H9 (cell line): Measurements from ENCODE around the gene RAB15. TPM values are rescaled to one million over a fixed set of nuclear protein-coding genes. Genes with fewer than 3 reads are reported as not detected.

Source experiments
- DNase-seq: peaks from one replicate; pipeline ENCODE4 v3.0.0-alpha.2; 2017
- H2AFZ ChIP-seq: one replicate; pipeline ENCODE4 v1.6.1; 2013; ENCODE audit warnings: mild to moderate bottlenecking, low read length, control low read depth, moderate library complexity
- H2AK5ac ChIP-seq: 2 replicates; pipeline ENCODE4 v1.6.1; 2013; ENCODE audit warnings: low read length, control low read depth, mixed read lengths; ENCODE audit not compliant: insufficient read length
- H2BK120ac ChIP-seq: one replicate; pipeline ENCODE4 v1.6.1; 2013; ENCODE audit warnings: low read depth, mild to moderate bottlenecking, low read length, control low read depth, inconsistent platforms; ENCODE audit not compliant: poor library complexity, severe bottlenecking
- H2BK12ac ChIP-seq: 2 replicates; pipeline ENCODE4 v1.6.1; 2013; ENCODE audit warnings: low read length, control low read depth, mixed read lengths, low read depth; ENCODE audit not compliant: insufficient read length
- H2BK15ac ChIP-seq: 2 replicates; pipeline ENCODE4 v1.6.1; 2013; ENCODE audit warnings: low read depth, low read length, control low read depth
- H2BK20ac ChIP-seq: one replicate; pipeline ENCODE4 v1.6.1; 2013; ENCODE audit warnings: low read depth, mild to moderate bottlenecking, low read length, control low read depth, inconsistent platforms; ENCODE audit not compliant: poor library complexity, severe bottlenecking
- H2BK5ac ChIP-seq: 2 replicates; pipeline ENCODE4 v1.6.1; 2013; ENCODE audit warnings: low read length, control low read depth, mixed read lengths; ENCODE audit not compliant: insufficient read length
- H3K14ac ChIP-seq: 2 replicates; pipeline ENCODE4 v1.6.1; 2013; ENCODE audit warnings: low read length, control low read depth; ENCODE audit not compliant: insufficient read depth
- H3K18ac ChIP-seq: 2 replicates; pipeline ENCODE4 v1.6.1; 2013; ENCODE audit warnings: low read depth, mild to moderate bottlenecking, mixed read lengths, low read length, control low read depth; ENCODE audit not compliant: insufficient read length
- H3K23ac ChIP-seq: 2 replicates; pipeline ENCODE4 v1.6.1; 2013; ENCODE audit warnings: low read length, control low read depth, mixed read lengths, low read depth; ENCODE audit not compliant: insufficient read length
- H3K23me2 ChIP-seq: 2 replicates; pipeline ENCODE4 v1.6.1; 2013; ENCODE audit warnings: low read depth, mild to moderate bottlenecking, mixed read lengths, low read length, control low read depth; ENCODE audit not compliant: insufficient read length, poor library complexity, severe bottlenecking
- H3K27ac ChIP-seq: 2 replicates; pipeline ENCODE4 v1.5.1; 2013; ENCODE audit warnings: low read length, control low read depth, mixed read lengths, low read depth; ENCODE audit not compliant: insufficient read length
- H3K27me3 ChIP-seq: 2 replicates; pipeline ENCODE4 v1.6.1; 2013; ENCODE audit warnings: low read length, control low read depth, inconsistent platforms; ENCODE audit not compliant: insufficient read depth
- H3K4ac ChIP-seq: 2 replicates; pipeline ENCODE4 v1.6.1; 2013; ENCODE audit warnings: low read depth, mild to moderate bottlenecking, control low read depth, inconsistent platforms, low read length, moderate library complexity
- H3K4me1 ChIP-seq: 2 replicates; pipeline ENCODE4 v1.6.1; 2013; ENCODE audit warnings: low read length, control low read depth, inconsistent platforms; ENCODE audit not compliant: insufficient read depth
- H3K4me2 ChIP-seq: 2 replicates; pipeline ENCODE4 v1.6.1; 2013; ENCODE audit warnings: low read length, control low read depth, mixed read lengths; ENCODE audit not compliant: insufficient read length, insufficient read depth
- H3K56ac ChIP-seq: 2 replicates; pipeline ENCODE4 v1.6.1; 2013; ENCODE audit warnings: low read depth, mild to moderate bottlenecking, mixed read lengths, low read length, control low read depth; ENCODE audit not compliant: insufficient read length
- H3K79me1 ChIP-seq: 2 replicates; pipeline ENCODE4 v1.6.1; 2013; ENCODE audit warnings: low read depth, mild to moderate bottlenecking, moderate library complexity, low read length, control low read depth, inconsistent platforms; ENCODE audit not compliant: insufficient read depth, poor library complexity, severe bottlenecking
- H3K79me2 ChIP-seq: 2 replicates; pipeline ENCODE4 v1.6.1; 2013; ENCODE audit warnings: low read length, control low read depth, inconsistent platforms; ENCODE audit not compliant: insufficient read depth
- H3K9ac ChIP-seq: 2 replicates; pipeline ENCODE4 v1.6.1; 2013; ENCODE audit warnings: low read length, control low read depth, mixed read lengths; ENCODE audit not compliant: insufficient read length; ENCODE audit errors: extremely low read depth
- H3K9me3 ChIP-seq: one replicate; pipeline ENCODE4 v1.6.1; 2013; ENCODE audit warnings: low read depth, low read length, inconsistent platforms; ENCODE audit not compliant: control insufficient read depth
- H3T11ph ChIP-seq: one replicate; pipeline ENCODE4 v1.6.1; 2013; ENCODE audit warnings: mild to moderate bottlenecking, low read length, control low read depth, inconsistent platforms
- H4K20me1 ChIP-seq: one replicate; pipeline ENCODE4 v1.6.1; 2013; ENCODE audit not compliant: control insufficient read depth, insufficient read length, insufficient read depth
- H4K5ac ChIP-seq: 2 replicates; pipeline ENCODE4 v1.6.1; 2013; ENCODE audit warnings: low read depth, mild to moderate bottlenecking, mixed read lengths, low read length, control low read depth; ENCODE audit not compliant: insufficient read length
- H4K8ac ChIP-seq: replicated peaks from 2 replicates; pipeline ENCODE4 v1.6.1; 2013; ENCODE audit warnings: low read length, control low read depth, mixed read lengths, low read depth; ENCODE audit not compliant: insufficient read length
- H4K91ac ChIP-seq: 2 replicates; pipeline ENCODE4 v1.6.1; 2013; ENCODE audit warnings: low read depth, mild to moderate bottlenecking, moderate library complexity, mixed read lengths, low read length, control low read depth; ENCODE audit not compliant: insufficient read length
- H3K27ac Mint-ChIP-seq, 3 experiments: 2 replicates in 2 of 3; 3 replicates in 1 of 3; pipeline ENCODE4 v1.8.0; 2020 to 2021; ENCODE audit warnings: mixed read lengths in 3 of 3, mild to moderate bottlenecking in 1 of 3, moderate library complexity in 1 of 3
- H3K27me3 Mint-ChIP-seq: 2 replicates; pipeline ENCODE4 v1.8.0; 2021; ENCODE audit warnings: low read depth, mild to moderate bottlenecking, moderate library complexity, mixed read lengths
- H3K36me3 Mint-ChIP-seq, 3 experiments: 2 replicates in 2 of 3; 3 replicates in 1 of 3; pipeline ENCODE4 v1.8.0; 2020 to 2021; ENCODE audit warnings: low read depth in 3 of 3, mixed read lengths in 3 of 3; ENCODE audit not compliant: insufficient read depth in 1 of 3
- H3K4me1 Mint-ChIP-seq, 2 experiments: 2 replicates each; pipeline ENCODE4 v1.8.0; 2020; ENCODE audit warnings: mixed read lengths in 2 of 2
- H3K4me3 Mint-ChIP-seq, 2 experiments: 2 replicates in 1 of 2; 3 replicates in 1 of 2; pipeline ENCODE4 v1.8.0; 2020 to 2021; ENCODE audit warnings: mild to moderate bottlenecking in 2 of 2, mixed read lengths in 2 of 2, moderate library complexity in 1 of 2
- H3K9me3 Mint-ChIP-seq, 2 experiments: 2 replicates in 1 of 2; 3 replicates in 1 of 2; pipeline ENCODE4 v1.8.0; 2020; ENCODE audit warnings: mild to moderate bottlenecking in 2 of 2, mixed read lengths in 2 of 2, moderate library complexity in 1 of 2
- CTCF ChIP-seq: fragments of 200-600 bp; sonication (generic); conservative IDR thresholded peaks from 3 replicates; pipeline ENCODE4 v1.8.0; 2021; ENCODE audit warnings: antibody characterized with exemption, mild to moderate bottlenecking
- WGBS: extraction: QIAGEN DNeasy Blood & Tissue Kit; methylation state at CpG from one replicate; pipeline ENCODE4 v1.1.7; 2013; ENCODE audit warnings: missing lambda C conversion rate, low lambda C conversion rate, mixed read lengths; ENCODE audit not compliant: insufficient read length; ENCODE audit errors: extremely low coverage; 5-methylcytosine and 5-hydroxymethylcytosine counted together
- total RNA-seq: library from RNA; stranded (reverse); gene quantifications from 2 replicates; pipeline ENCODE4 v1.2.1, GENCODE V29; 2021

Gene RAB15
- total RNA-seq, 1 experiment from 2014 or later = 54.3 TPM

- no peak overlapping the region for H2BK20ac ChIP-seq
- no peak overlapping the region for H3T11ph ChIP-seq
- no peak overlapping the region for H3K9ac ChIP-seq
- H3K18ac ChIP-seq = no peak overlapping the region
- no peak overlapping the region for H2BK120ac ChIP-seq
- Mint-ChIP-seq H3K9me3 (no peaks in the 10 kb centered on the region), H3K4me1 (peaks cover 6 to 14% of the 10 kb centered on the region in 2 experiments), H3K4me3 (no peak overlapping the region), H3K27me3 (no peaks in the 10 kb centered on the region; the same call in 1 of the 2 replicates), H3K36me3 (peaks cover 0 to 3% (median 2%) of the 10 kb centered on the region in 3 experiments; a peak in 4 of 7 replicates), H3K27ac (no peak overlapping the region)
- no peak overlapping the region for H4K5ac ChIP-seq
- H2AFZ ChIP-seq = no peak overlapping the region
- H2BK15ac ChIP-seq = no peak overlapping the region
- H3K79me2 ChIP-seq = no peaks in the 10 kb centered on the region
- no CpG with 5 or more reads among the region's 5 CpGs for WGBS
- no peak overlapping the region for H3K4ac ChIP-seq
- no peak overlapping the region for H3K14ac ChIP-seq
- no peak for TF ChIP-seq CTCF
- no peak overlapping the region for H3K56ac ChIP-seq
- H3K23me2 ChIP-seq = no peaks in the 10 kb centered on the region
- no peak for DNase-seq
- no peaks in the 10 kb centered on the region for H4K20me1 ChIP-seq
- H4K91ac ChIP-seq = no peak overlapping the region
- H3K4me1 ChIP-seq = 0 out of 2 replicates have a peak, but pooled peaks cover 2% of the 10 kb centered on the region
- no peak overlapping the region for H3K23ac ChIP-seq
- H2BK5ac ChIP-seq = no peak overlapping the region
- no peaks in the 10 kb centered on the region for H3K27me3 ChIP-seq
- H3K79me1 ChIP-seq = no peaks in the 10 kb centered on the region
- H2AK5ac ChIP-seq = no peak overlapping the region
- no peak overlapping the region for H3K4me2 ChIP-seq
- H4K8ac ChIP-seq = no peak overlapping the region
- no peaks in the 10 kb centered on the region for H3K9me3 ChIP-seq
- H2BK12ac ChIP-seq = no peak overlapping the region
- H3K27ac ChIP-seq = no peak overlapping the region
Observed at GRCh38 chr14:64992328-64992885, 20.3 kb upstream of the RAB15 start.
